ENCODE data around the gene TEDC2.

TEDC2 gene

GRCh38 chr16:2455081-2455845 lies 4.6 kb upstream of the TEDC2 start:
- no peak for TF ChIP-seq GATA3 (IDR thresholded peaks at IDR 0.05; ENCODE audit: low read depth, low read length)
- TF ChIP-seq GATA2 (IDR thresholded peaks at IDR 0.05; ENCODE audit: low read depth, low read length) = no peak

GRCh38 chr16:2456551-2457153 lies 3.3 kb upstream of the TEDC2 start:
- TF ChIP-seq GATA2 (IDR thresholded peaks at IDR 0.05; ENCODE audit: low read depth, low read length) (no peak), GATA3 (IDR thresholded peaks at IDR 0.05; ENCODE audit: low read depth, low read length) (no peak)

GRCh38 chr16:2457267-2457666 lies 2.6 kb upstream of the TEDC2 start:
- no peak for TF ChIP-seq GATA2 (IDR thresholded peaks at IDR 0.05; ENCODE audit: low read depth, low read length)
- TF ChIP-seq GATA3 (IDR thresholded peaks at IDR 0.05; ENCODE audit: low read depth, low read length) = no peak

GRCh38 chr16:2457946-2458345 lies 2.0 kb upstream of the TEDC2 start:
- TF ChIP-seq GATA3 (IDR thresholded peaks at IDR 0.05; ENCODE audit: low read depth, low read length) = no peak
- TF ChIP-seq GATA2 (IDR thresholded peaks at IDR 0.05; ENCODE audit: low read depth, low read length) = no peak

GRCh38 chr16:2458887-2459646 lies 842 bp upstream of the TEDC2 start:
- TF ChIP-seq GATA3 (IDR thresholded peaks at IDR 0.05; ENCODE audit: low read depth, low read length) (no peak), GATA2 (IDR thresholded peaks at IDR 0.05; ENCODE audit: low read depth, low read length) (no peak)

- TF ChIP-seq GATA3 (IDR thresholded peaks at IDR 0.05; ENCODE audit: low read depth, low read length) (no peak), GATA2 (IDR thresholded peaks at IDR 0.05; ENCODE audit: low read depth, low read length) (no peak)
Measured at GRCh38 chr16:2460391-2460713, 443 bp downstream of the TEDC2 start.

- TF ChIP-seq GATA3 (IDR thresholded peaks at IDR 0.05; ENCODE audit: low read depth, low read length) (no peak), GATA2 (IDR thresholded peaks at IDR 0.05; ENCODE audit: low read depth, low read length) (no peak)
Measured at GRCh38 chr16:2460916-2461315, 1.0 kb downstream of the TEDC2 start.

GRCh38 chr16:2462031-2462866 lies 2.3 kb downstream of the TEDC2 start:
- TF ChIP-seq GATA2 (IDR thresholded peaks at IDR 0.05; ENCODE audit: low read depth, low read length) (no peak), GATA3 (IDR thresholded peaks at IDR 0.05; ENCODE audit: low read depth, low read length) (no peak)

GRCh38 chr16:2464333-2464732 lies 4.4 kb downstream of the TEDC2 start:
- TF ChIP-seq GATA3 (IDR thresholded peaks at IDR 0.05; ENCODE audit: low read depth, low read length) (no peak), GATA2 (IDR thresholded peaks at IDR 0.05; ENCODE audit: low read depth, low read length) (no peak)

GRCh38 chr16:2465653-2466415 lies 5.9 kb downstream of the TEDC2 start:
- TF ChIP-seq GATA2 (IDR thresholded peaks at IDR 0.05; ENCODE audit: low read depth, low read length) (no peak), GATA3 (IDR thresholded peaks at IDR 0.05; ENCODE audit: low read depth, low read length) (no peak)

GRCh38 chr16:2466667-2467527 lies 7.0 kb downstream of the TEDC2 start:
- TF ChIP-seq GATA2 (IDR thresholded peaks at IDR 0.05; ENCODE audit: low read depth, low read length) (no peak), GATA3 (IDR thresholded peaks at IDR 0.05; ENCODE audit: low read depth, low read length) (no peak)

- no peak for TF ChIP-seq GATA3 (IDR thresholded peaks at IDR 0.05; ENCODE audit: low read depth, low read length)
- TF ChIP-seq GATA2 (IDR thresholded peaks at IDR 0.05; ENCODE audit: low read depth, low read length) = no peak
Measured at GRCh38 chr16:2467528-2468232, 7.8 kb downstream of the TEDC2 start.

Data from SH-SY5Y (cell line).